Mesenchymal stem cell (in vitro differentiated cells and primary cell): ENCODE measurements around the gene VIM.

Source experiments
- DNase-seq: peaks from one replicate; pipeline ENCODE4 v3.0.0-alpha.2; 2013
- H2AFZ ChIP-seq: one replicate; pipeline ENCODE4 v1.6.1; 2013; ENCODE audit warnings: low read depth, mild to moderate bottlenecking, control low read depth, inconsistent platforms, low read length, moderate library complexity
- H2AK5ac ChIP-seq: 2 replicates; pipeline ENCODE4 v1.6.1; 2013; ENCODE audit warnings: low read length, moderate library complexity, mild to moderate bottlenecking, inconsistent platforms; ENCODE audit not compliant: severe bottlenecking
- H2BK120ac ChIP-seq: one replicate; pipeline ENCODE4 v1.6.1; 2013; ENCODE audit warnings: low read depth, mild to moderate bottlenecking, inconsistent platforms, low read length, moderate library complexity
- H2BK12ac ChIP-seq, 2 experiments: one replicate each; pipeline ENCODE4 v1.6.1; 2013; ENCODE audit warnings: inconsistent platforms in 2 of 2, low read length in 2 of 2, mild to moderate bottlenecking in 2 of 2, moderate library complexity in 2 of 2, control low read depth in 1 of 2
- H2BK15ac ChIP-seq: one replicate; pipeline ENCODE4 v1.6.1; 2013; ENCODE audit warnings: mild to moderate bottlenecking, low read depth, inconsistent platforms; ENCODE audit not compliant: poor library complexity, severe bottlenecking
- H2BK5ac ChIP-seq: 2 replicates; pipeline ENCODE4 v1.6.1; 2013; ENCODE audit warnings: low read depth, mild to moderate bottlenecking, low read length, control low read depth, inconsistent platforms; ENCODE audit not compliant: poor library complexity, severe bottlenecking
- H3K14ac ChIP-seq, 2 experiments: one replicate each; pipeline ENCODE4 v1.6.1; 2013; ENCODE audit warnings: inconsistent platforms in 2 of 2, low read length in 2 of 2, control low read depth in 1 of 2, mild to moderate bottlenecking in 1 of 2, moderate library complexity in 1 of 2
- H3K18ac ChIP-seq, 2 experiments: one replicate each; pipeline ENCODE4 v1.6.1; 2013; ENCODE audit warnings: inconsistent platforms in 2 of 2, low read length in 2 of 2, control low read depth in 1 of 2, low read depth in 1 of 2, mild to moderate bottlenecking in 1 of 2
- H3K23ac ChIP-seq, 2 experiments: one replicate each; pipeline ENCODE4 v1.6.1; 2013; ENCODE audit warnings: inconsistent platforms in 2 of 2, low read length in 2 of 2, mild to moderate bottlenecking in 2 of 2, moderate library complexity in 2 of 2, control low read depth in 1 of 2
- H3K27ac ChIP-seq: 2 replicates; pipeline ENCODE4 v1.5.1; 2013; ENCODE audit warnings: mild to moderate bottlenecking, moderate library complexity, low read length, control low read depth, inconsistent platforms; ENCODE audit not compliant: poor library complexity, severe bottlenecking
- H3K27me3 ChIP-seq, 2 experiments: 2 replicates each; pipeline versions ENCODE4 v1.6.1 to v1.7.0; 2013; ENCODE audit warnings: low read length in 2 of 2, mild to moderate bottlenecking in 2 of 2, moderate library complexity in 2 of 2, control low read depth in 1 of 2, inconsistent platforms in 1 of 2; ENCODE audit not compliant: control insufficient read depth in 1 of 2, insufficient read depth in 1 of 2
- H3K36me3 ChIP-seq, 2 experiments: 2 replicates each; pipeline versions ENCODE4 v1.6.1 to v1.7.0; 2013; ENCODE audit warnings: low read length in 2 of 2, control low read depth in 1 of 2, inconsistent platforms in 1 of 2, low read depth in 1 of 2, mild to moderate bottlenecking in 1 of 2; ENCODE audit not compliant: insufficient read depth in 2 of 2, control insufficient read depth in 1 of 2
- H3K4ac ChIP-seq, 2 experiments: one replicate each; pipeline ENCODE4 v1.6.1; 2013; ENCODE audit warnings: inconsistent platforms in 2 of 2, low read length in 2 of 2, mild to moderate bottlenecking in 2 of 2, moderate library complexity in 2 of 2, control low read depth in 1 of 2, low read depth in 1 of 2
- H3K4me1 ChIP-seq: 2 replicates; pipeline ENCODE4 v1.6.1; 2013; ENCODE audit warnings: low read depth, low read length, control low read depth; ENCODE audit not compliant: control insufficient read depth, insufficient read depth
- H3K4me2 ChIP-seq: 2 replicates; pipeline ENCODE4 v1.6.1; 2013; ENCODE audit warnings: low read length, mild to moderate bottlenecking, inconsistent platforms; ENCODE audit not compliant: poor library complexity, severe bottlenecking
- H3K4me3 ChIP-seq, 2 experiments: 2 replicates each; pipeline versions ENCODE4 v1.5.1 to v1.7.0; 2013; ENCODE audit warnings: low read length in 2 of 2, mild to moderate bottlenecking in 2 of 2, control low read depth in 1 of 2, low read depth in 1 of 2; ENCODE audit not compliant: insufficient read depth in 1 of 2
- H3K79me1 ChIP-seq: replicated peaks from 2 replicates; pipeline ENCODE4 v1.6.1; 2013; ENCODE audit warnings: mild to moderate bottlenecking, control low read depth, low read length, inconsistent platforms; ENCODE audit not compliant: poor library complexity, severe bottlenecking
- H3K9ac ChIP-seq: 2 replicates; pipeline ENCODE4 v1.7.0; 2013; ENCODE audit warnings: mild to moderate bottlenecking, low read length, moderate library complexity
- H3K9me3 ChIP-seq: 2 replicates; pipeline ENCODE4 v1.7.0; 2013; ENCODE audit warnings: mild to moderate bottlenecking, low read length; ENCODE audit not compliant: control insufficient read depth
- H4K8ac ChIP-seq: one replicate; pipeline ENCODE4 v1.6.1; 2013; ENCODE audit warnings: inconsistent platforms, mild to moderate bottlenecking, low read length, moderate library complexity
- H4K91ac ChIP-seq: one replicate; pipeline ENCODE4 v1.6.1; 2013; ENCODE audit warnings: mild to moderate bottlenecking, low read length, inconsistent platforms
- WGBS: methylation state at CpG from one replicate; pipeline ENCODE4 v1.1.7; 2013; ENCODE audit warnings: mixed read lengths; 5-methylcytosine and 5-hydroxymethylcytosine counted together

The VIM gene

DNA sequence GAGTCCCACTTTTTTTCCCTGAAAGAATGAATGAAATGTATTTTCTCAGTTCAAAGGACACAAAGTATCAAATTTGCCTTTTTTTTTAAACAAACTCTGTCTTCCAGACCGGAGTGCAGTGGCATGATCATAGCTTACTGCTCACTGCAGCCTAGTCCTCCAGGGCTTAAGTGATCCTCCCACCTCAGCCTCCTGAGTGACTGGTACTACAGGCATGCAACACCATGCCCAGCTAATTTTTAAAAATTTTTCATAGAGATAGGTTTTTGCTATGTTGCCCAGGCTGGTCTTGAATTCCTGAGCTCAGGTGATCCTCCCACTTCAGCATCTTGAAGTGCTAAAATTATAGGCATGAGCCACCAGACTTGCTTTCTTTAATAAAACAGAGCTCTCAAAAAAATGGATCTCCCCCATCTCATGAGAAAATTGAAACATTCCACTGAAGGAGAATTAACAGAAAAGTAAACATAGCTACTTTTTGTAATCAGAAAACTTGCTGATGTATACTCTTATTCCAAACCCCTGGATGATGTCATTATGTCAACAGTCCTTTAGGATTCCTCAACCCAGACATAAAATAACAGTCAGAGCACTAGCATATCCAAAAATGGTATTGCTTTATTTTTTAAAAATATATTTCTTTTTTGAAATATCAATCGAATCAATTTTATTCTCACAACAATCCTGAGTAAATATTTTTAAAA, 14.2 kb upstream of the VIM start:
- Histone ChIP-seq H2AFZ (no peak overlapping the region), H3K18ac (no peak overlapping the region), H2BK5ac (no peak overlapping the region), H3K4me2 (peak overlapping the region; percentile 22), H3K9ac (peak overlapping the region; percentile 94), H4K91ac (no peak overlapping the region), H3K4me3 (peak overlapping the region in 1 of 2 experiments; percentile 74), H2BK12ac (no peak overlapping the region), H3K4ac (peak overlapping the region in 1 of 2 experiments; percentile 49), H3K79me1 (peaks cover 6% of the 10 kb centered on the region), H2BK15ac (no peak overlapping the region), H3K27me3 (no peaks in the 10 kb centered on the region), H3K4me1 (peaks cover 11% of the 10 kb centered on the region), H3K14ac (no peak overlapping the region), H3K23ac (no peak overlapping the region), H3K9me3 (no peaks in the 10 kb centered on the region), H3K27ac (peak overlapping the region; percentile 100), H2BK120ac (no peak overlapping the region), H2AK5ac (no peak overlapping the region), H3K36me3 (peaks cover 0 to 3% of the 10 kb centered on the region in 2 experiments), H4K8ac (no peak overlapping the region)
- DNase-seq, result peak; percentile 51
- WGBS, result 23% methylated on average over 1 of the region's 2 CpGs

DNA sequence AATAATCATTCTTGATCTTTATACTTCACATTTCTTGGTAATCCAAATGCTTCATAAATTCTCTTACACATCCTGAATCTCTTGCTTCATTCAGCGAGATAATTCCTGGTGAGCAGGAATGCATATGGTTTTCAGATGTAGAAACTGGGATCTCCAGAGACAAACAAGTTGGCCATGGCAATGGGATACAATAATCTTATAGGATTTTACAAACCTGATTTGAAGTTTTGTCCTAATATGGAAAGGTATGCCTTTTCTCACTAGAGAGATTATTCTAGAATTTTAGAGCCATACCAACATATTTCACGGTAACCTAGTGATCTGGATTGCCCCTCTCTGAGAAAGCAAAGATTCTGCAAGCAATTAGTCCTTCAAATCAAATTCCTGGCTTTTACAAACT, 13.5 kb upstream of the VIM start:
- H3K23ac ChIP-seq, result no peak overlapping the region
- no peak overlapping the region for H3K14ac ChIP-seq
- no peaks in the 10 kb centered on the region for H3K9me3 ChIP-seq
- H3K18ac ChIP-seq, result no peak overlapping the region
- H2BK15ac ChIP-seq, result no peak overlapping the region
- peaks cover 0 to 3% of the 10 kb centered on the region in 2 experiments for H3K36me3 ChIP-seq
- no peaks in the 10 kb centered on the region for H3K27me3 ChIP-seq
- peak overlapping the region in 1 of 2 experiments; percentile 74 for H3K4me3 ChIP-seq
- H2BK12ac ChIP-seq, result no peak overlapping the region
- H4K8ac ChIP-seq, result no peak overlapping the region
- 72% methylated on average over 2 of the region's 2 CpGs for WGBS
- H3K79me1 ChIP-seq, result peaks cover 6% of the 10 kb centered on the region
- no peak overlapping the region for H2AFZ ChIP-seq
- H3K4me2 ChIP-seq, result no peak overlapping the region
- H4K91ac ChIP-seq, result no peak overlapping the region
- peak overlapping the region; percentile 100 for H3K27ac ChIP-seq
- H3K9ac ChIP-seq, result peak overlapping the region; percentile 94
- DNase-seq, result peak; percentile 37
- no peak overlapping the region for H2BK120ac ChIP-seq
- H2AK5ac ChIP-seq, result no peak overlapping the region
- peak overlapping the region; percentile 86 for H2BK5ac ChIP-seq
- H3K4ac ChIP-seq, result no peak overlapping the region
- peaks cover 11% of the 10 kb centered on the region for H3K4me1 ChIP-seq

- H2AFZ ChIP-seq, result no peak overlapping the region
- peaks cover 6% of the 10 kb centered on the region for H3K79me1 ChIP-seq
- H3K9me3 ChIP-seq, result no peaks in the 10 kb centered on the region
- H3K14ac ChIP-seq, result peak overlapping the region in 1 of 2 experiments; percentile 20
- H3K36me3 ChIP-seq, result peaks cover 0 to 3% of the 10 kb centered on the region in 2 experiments
- H2BK5ac ChIP-seq, result peak overlapping the region; percentile 98
- H3K4me2 ChIP-seq, result peak overlapping the region; percentile 16
- H3K27me3 ChIP-seq, result no peaks in the 10 kb centered on the region
- peak; percentile 87 for DNase-seq
- peak overlapping the region; percentile 71 for H4K8ac ChIP-seq
- peak overlapping the region; percentile 85 for H4K91ac ChIP-seq
- H3K23ac ChIP-seq, result no peak overlapping the region
- H3K18ac ChIP-seq, result peak overlapping the region; percentile 89 to 97
- WGBS, result 44% methylated on average over 7 of the region's 9 CpGs
- peak overlapping the region; percentile 94 for H3K9ac ChIP-seq
- H2BK15ac ChIP-seq, result peak overlapping the region; percentile 95
- H2AK5ac ChIP-seq, result peak overlapping the region; percentile 100
- peaks cover 11% of the 10 kb centered on the region for H3K4me1 ChIP-seq
- H2BK12ac ChIP-seq, result peak overlapping the region; percentile 94 to 96
- H3K4ac ChIP-seq, result peak overlapping the region in 1 of 2 experiments; percentile 95
- no peak overlapping the region for H2BK120ac ChIP-seq
- peak overlapping the region; percentile 100 for H3K27ac ChIP-seq
- peak overlapping the region in 1 of 2 experiments; percentile 74 for H3K4me3 ChIP-seq
These were observed 12.9 kb upstream of the VIM start for GRCh38 chr10:17214971-17215781.

DNA sequence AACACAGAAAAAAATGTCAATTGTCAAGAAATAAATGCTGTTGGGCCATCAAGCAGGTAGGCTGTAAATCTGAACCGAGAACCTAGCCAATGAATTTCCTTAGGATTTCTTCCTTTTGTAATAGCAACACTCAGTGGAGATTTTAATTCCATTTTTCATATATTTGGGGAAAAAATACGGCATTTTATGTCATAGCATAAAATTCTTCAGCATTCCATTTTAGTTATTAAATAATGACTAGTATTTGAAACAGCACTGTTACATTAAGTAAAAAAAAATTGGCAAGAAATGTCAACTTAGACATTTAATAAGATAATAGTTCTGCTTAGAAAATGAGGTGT, 12.3 kb upstream of the VIM start:
- no peaks in the 10 kb centered on the region for H3K27me3 ChIP-seq
- peak overlapping the region in 1 of 2 experiments; percentile 74 for H3K4me3 ChIP-seq
- no peak overlapping the region for H3K23ac ChIP-seq
- no peak overlapping the region for H3K4ac ChIP-seq
- peak overlapping the region; percentile 100 for H3K27ac ChIP-seq
- no peaks in the 10 kb centered on the region for H3K9me3 ChIP-seq
- no peak overlapping the region for H2AFZ ChIP-seq
- H3K4me2 ChIP-seq, result no peak overlapping the region
- H3K4me1 ChIP-seq, result peaks cover 10% of the 10 kb centered on the region
- no peak overlapping the region for H2BK5ac ChIP-seq
- H2BK120ac ChIP-seq, result no peak overlapping the region
- DNase-seq, result no peak
- H3K18ac ChIP-seq, result no peak overlapping the region
- no peak overlapping the region for H4K8ac ChIP-seq
- H4K91ac ChIP-seq, result no peak overlapping the region
- peak overlapping the region; percentile 94 for H3K9ac ChIP-seq
- no peak overlapping the region for H2BK15ac ChIP-seq
- H2BK12ac ChIP-seq, result no peak overlapping the region
- H3K14ac ChIP-seq, result no peak overlapping the region
- WGBS, result 100% methylated on average over 1 of the region's 2 CpGs
- H2AK5ac ChIP-seq, result no peak overlapping the region
- peaks cover 6% of the 10 kb centered on the region for H3K79me1 ChIP-seq
- peaks cover 0 to 3% of the 10 kb centered on the region in 2 experiments for H3K36me3 ChIP-seq
